Loucy (cell line): ENCODE measurements around the gene EXD3.

Experiments
- EZH2phosphoT487 ChIP-seq: fragments of 200-600 bp; IDR thresholded peaks from 2 replicates; pipeline ENCODE4 v1.6.1; 2018; ENCODE audit warnings: antibody characterized with exemption, mild to moderate bottlenecking, moderate library complexity, borderline replicate concordance
- TF ChIP-seq, protein P1 (sequence below): fragments of 200-600 bp; sonication (generic); conservative IDR thresholded peaks from 2 replicates; pipeline ENCODE4 v1.5.1; 2014; ENCODE audit warnings: mild to moderate bottlenecking, antibody characterized with exemption, low read length

GRCh38 chr9:137452006-137452760 lies 29.2 kb upstream of the EXD3 start:
- TF ChIP-seq, protein P1, sequence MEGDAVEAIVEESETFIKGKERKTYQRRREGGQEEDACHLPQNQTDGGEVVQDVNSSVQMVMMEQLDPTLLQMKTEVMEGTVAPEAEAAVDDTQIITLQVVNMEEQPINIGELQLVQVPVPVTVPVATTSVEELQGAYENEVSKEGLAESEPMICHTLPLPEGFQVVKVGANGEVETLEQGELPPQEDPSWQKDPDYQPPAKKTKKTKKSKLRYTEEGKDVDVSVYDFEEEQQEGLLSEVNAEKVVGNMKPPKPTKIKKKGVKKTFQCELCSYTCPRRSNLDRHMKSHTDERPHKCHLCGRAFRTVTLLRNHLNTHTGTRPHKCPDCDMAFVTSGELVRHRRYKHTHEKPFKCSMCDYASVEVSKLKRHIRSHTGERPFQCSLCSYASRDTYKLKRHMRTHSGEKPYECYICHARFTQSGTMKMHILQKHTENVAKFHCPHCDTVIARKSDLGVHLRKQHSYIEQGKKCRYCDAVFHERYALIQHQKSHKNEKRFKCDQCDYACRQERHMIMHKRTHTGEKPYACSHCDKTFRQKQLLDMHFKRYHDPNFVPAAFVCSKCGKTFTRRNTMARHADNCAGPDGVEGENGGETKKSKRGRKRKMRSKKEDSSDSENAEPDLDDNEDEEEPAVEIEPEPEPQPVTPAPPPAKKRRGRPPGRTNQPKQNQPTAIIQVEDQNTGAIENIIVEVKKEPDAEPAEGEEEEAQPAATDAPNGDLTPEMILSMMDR: no peak
- TF ChIP-seq EZH2phosphoT487: no peak
